HG02970 (cell line): ENCODE results near the gene CXorf66.
"Not testable (repeated sequence)": the region's sequence is repeated elsewhere in the genome, so short reads cannot be mapped to it uniquely, and the experiment has no call there.

ENCODE experiments used
- ATAC-seq: cut with Tn5 transposase; IDR thresholded peaks from one replicate; pipeline ENCODE4 v1.9.1; 2021; ENCODE audit warnings: mild to moderate bottlenecking, moderate library complexity, moderate number of reproducible peaks; ENCODE audit not compliant: unreplicated experiment, low FRiP score

The CXorf66 gene, protein sequence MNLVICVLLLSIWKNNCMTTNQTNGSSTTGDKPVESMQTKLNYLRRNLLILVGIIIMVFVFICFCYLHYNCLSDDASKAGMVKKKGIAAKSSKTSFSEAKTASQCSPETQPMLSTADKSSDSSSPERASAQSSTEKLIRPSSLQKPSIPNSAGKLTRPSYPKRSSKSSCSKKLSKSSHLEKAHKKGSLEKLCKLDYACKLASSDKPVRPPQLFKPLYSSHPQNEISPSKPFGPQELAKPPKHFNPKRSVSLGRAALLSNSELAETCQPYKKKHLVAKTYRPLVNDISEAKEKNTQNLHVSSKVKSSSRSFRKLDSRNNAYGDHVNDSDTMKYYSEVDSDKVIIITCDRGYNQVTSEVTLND

DNA sequence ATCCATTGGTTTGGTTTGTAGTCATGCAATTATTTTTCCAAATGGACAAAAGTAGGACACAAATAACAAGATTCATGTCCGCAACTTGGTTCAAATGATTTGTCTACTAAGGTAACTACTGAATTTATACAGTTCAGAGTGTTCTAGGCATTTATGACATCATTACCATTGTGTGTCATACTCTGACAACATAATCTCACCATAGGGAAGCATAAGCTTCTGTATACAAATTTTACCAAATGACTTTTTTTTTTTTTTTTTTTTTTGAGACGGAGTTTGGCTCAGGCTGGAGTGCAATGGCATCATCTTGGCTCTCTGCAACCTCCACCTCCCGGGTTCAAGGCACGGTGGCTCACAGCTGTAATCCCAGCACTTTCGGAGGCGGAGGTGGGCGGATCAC lies at the start of gene CXorf66:
Gene CXorf66, minus strand, starts transcription at position 101 of the 400 bp plus-strand sequence. Its CDS starts 25 bp downstream, at position 76.
- no peak for ATAC-seq

DNA sequence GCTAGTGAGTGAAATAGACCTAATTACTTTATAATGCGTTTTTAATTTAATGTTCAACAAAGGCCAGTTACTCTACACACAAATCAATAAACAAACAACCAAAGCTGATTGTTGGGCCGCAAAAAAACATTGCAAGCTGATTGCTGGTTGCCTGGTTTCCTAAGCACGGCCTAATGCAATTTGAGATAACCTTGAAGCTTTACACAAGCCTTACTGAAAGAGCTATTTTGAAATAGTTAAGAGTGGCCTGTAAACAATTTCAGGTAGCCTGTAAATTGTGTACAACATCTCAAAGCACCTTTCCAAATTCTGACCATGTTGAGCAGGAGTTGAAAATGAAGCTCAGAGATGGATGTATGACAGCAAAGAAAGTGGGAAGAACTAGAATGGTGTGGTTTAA lies 17.5 kb upstream of the CXorf66 start:
- no peak for ATAC-seq

DNA sequence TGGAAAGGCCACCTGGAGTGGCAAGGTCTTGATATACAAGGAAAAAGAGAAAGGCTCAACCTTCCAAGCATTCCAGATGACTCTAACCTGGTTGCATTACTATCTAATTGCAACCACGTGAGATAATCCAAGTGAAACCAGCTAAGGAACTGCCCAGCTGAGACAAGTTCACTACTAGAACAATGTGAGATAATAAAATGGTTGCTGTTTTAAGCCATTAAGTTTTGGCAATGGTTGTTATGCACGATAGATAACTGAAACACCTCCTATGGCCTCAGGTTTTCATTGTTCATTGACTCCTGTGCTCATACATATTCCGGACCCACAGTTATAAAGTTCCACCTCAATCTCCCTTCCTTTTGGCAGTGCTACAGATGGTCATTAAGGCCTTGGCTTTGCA lies 9.2 kb upstream of the CXorf66 start:
- ATAC-seq, result no peak

DNA sequence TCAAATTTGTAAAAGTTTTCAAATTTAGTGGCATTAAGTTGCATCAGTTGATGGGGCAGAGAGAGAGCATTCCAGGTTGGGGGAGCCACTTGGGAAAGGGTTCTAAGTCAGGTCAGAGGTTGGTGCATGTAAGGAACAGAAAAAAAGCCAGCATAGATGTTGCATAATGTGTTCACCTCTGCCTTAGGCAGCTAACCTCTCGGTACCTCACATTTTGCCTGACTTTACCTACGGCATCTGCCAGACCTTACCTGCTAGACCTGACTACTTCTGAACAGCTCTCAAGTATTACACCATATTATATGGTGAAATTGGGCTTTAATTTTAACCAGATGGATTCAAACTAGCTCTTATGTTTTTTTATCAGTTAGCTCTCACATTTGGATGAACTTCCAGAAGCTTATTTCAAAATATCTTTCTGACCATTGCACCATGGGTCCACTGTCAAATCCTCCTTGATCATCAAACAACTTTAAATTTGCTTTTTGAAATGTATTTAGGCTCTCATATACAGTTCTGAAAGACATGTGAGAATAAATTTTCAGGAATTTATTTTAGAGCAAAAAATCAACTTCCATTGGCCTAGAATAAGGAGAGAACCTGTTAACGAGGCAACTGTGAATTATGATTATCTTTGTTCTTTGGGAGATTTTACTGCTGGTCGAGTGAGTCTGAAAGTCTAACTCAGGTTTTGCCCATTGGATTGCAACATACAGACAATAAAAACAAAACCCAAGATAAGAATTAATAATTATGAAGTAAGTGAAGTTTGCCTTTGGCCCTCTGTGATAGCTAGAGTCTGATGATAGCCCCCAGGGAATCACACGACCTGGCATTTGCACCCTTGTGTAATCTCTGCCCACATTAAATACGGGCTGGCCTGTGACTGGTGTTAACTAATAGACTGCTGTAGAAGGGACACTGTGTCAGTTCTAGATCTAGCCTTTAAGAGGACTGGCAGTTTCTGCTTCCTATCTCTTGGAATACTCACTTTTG lies 7.6 kb upstream of the CXorf66 start:
- no peak for ATAC-seq

DNA sequence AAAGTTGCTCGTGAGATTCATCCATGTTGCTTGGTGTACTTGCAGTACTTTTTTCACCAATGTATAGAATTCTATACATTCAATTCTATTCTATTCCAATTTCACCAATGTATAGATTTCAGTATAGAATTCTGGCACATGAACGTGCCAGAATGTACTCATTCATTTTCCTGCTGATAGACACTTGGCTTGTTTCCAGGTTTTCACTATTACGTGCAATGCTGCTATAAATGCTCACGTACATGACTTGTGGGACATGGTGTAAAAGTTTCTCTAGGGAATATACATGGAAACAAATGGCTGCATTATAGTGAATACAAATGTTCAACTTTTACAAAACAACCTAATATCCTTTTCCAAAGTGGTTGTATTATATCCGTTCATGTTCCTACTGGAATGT lies 6.8 kb upstream of the CXorf66 start:
- no peak for ATAC-seq

DNA sequence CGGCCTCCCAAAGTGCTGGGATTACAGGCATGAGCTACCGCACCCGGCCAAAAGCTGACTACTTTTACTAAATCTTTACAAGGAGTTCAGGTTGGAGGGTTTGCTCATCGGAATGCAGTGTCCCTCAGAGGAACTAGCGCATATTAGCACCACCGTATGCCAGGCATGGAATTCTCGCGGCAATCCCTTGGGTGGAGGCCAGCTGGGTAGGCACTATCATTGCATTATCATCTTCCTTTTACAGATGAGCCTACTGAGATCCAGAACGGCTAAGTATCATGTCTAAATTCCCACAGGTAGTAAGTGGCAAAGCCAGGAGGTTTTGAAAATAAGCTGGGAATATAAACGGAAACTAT lies 6.1 kb upstream of the CXorf66 start:
- no peak for ATAC-seq

DNA sequence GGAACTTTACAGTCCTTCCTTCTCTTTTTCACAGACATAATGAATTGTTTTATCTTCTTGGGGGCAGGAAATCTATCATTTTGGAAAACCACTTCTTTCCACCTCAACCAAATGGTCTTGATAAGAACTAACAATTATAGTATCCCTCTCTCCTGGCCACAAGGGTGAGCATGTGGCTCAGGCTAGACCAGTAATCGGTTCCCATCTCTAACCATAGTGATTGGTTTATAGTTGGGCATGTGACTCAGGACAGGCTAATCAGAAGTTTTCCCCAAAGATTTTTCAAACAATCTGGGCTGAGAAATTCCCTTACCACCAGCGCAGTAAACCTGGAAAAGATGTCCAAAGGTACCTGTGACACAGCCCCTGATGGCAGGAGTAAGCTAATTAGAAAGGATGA lies 4.0 kb upstream of the CXorf66 start:
- no peak for ATAC-seq

DNA sequence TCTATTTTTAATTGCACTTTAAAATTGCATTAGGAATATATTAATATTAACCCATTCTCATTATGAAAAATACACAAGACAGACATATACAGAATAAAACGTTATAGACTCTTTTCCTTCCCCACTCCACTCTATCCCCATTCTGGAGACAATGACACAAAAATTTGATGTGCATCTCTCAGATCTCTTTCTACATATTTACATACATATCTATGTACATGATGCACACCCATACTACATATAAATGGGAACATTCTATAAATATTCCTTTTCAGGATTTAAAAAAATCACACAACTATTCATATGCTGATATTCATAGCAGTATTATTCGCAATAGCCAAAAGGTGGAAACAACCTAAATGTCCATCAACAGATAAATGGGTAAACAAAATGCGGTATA lies 2.4 kb upstream of the CXorf66 start:
- ATAC-seq, result no peak

DNA sequence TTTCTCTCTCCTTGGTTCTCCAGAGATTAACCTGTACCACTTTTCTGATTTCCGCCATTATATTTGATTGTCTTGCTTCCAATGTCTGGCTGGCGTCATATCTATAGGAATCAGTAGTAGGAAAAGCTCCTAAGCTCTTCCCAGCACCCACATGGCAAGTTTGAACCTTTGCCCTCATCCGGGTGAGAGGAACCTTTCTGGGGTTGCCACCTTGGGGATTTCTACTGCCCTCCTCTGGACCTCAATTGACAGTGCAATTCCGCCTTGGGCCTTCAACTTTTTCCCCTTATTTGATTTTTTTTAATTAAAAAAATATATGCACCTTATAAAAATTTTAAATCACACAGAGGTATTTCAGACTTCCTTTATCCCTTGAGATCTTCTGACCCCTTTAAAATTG lies 2.0 kb upstream of the CXorf66 start:
- ATAC-seq, result no peak

DNA sequence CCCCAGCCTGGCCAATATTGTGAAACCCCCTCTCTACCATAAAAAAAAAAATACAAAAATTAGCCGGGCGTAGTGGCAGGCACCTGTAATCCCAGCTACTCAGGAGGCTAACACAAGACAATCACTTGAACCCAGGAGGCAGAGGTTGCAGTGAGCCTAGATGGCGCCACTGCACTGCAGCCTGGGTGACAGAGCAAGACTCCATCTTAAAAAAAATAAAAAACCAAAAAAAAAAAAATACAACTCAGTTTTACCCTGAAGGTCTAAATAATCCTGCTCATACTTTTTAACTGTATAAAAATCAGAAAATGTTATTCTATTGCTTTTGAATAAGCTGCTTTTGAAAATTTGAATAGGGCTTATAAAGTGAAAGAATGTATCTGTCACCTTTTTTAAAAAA lies 838 bp upstream of the CXorf66 start:
- not testable (repeated sequence) for ATAC-seq

DNA sequence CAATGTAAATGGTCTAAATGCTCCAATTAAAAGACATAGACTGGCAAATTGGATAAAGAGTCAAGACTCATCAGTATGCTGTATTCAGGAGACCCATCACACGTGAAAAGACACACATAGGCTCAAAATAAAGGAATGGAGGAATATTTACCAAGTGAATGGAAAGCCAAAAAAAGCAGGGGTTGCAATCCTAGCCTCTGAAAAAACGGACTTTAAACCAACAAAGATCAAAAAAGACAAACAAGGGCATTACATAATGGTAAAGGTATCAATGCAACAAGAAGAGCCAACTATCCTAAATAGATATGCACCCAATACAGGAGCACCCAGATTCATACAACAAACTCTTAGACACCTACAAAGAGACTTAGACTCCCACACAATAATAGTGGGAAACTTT lies 4.2 kb downstream of the CXorf66 start:
- ATAC-seq, result not testable (repeated sequence)

DNA sequence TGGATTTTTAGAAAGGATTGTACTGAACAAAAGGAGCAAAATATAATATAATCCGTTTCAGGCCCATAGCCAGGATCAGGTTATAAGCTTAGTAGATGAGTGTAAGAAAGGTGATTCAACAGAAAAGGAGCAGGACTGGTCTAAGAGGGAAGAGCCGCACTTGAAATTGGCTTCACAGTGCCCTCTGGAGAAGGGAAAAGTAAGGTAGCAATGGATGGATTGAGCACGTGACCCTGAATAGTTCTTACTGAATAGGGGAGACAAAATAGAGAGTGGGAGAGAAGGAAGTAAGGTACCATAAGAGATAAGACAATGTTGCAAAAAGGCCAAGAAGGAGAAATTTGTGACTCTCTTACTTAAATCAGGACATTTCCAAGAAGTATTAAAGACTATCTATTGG lies 15.6 kb downstream of the CXorf66 start:
- no peak for ATAC-seq

DNA sequence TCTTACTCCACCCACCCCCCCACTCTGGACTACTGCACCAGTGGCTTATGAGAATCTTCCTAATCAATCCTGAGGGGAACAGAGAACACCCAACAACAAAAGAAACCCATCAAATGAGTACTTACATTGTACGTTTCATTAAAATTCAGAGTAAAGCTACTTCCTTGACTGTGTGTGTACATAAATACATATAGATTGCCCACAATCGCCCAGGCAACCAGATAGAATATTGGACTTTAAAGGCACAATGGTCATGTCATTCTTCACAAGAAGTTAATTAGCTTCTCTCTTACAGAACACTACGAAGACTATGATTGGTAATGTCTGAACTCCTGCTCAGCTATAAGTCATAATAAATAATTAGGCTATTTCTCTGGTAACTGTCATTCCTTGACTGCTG lies 20.2 kb downstream of the CXorf66 start:
- ATAC-seq, result no peak

DNA sequence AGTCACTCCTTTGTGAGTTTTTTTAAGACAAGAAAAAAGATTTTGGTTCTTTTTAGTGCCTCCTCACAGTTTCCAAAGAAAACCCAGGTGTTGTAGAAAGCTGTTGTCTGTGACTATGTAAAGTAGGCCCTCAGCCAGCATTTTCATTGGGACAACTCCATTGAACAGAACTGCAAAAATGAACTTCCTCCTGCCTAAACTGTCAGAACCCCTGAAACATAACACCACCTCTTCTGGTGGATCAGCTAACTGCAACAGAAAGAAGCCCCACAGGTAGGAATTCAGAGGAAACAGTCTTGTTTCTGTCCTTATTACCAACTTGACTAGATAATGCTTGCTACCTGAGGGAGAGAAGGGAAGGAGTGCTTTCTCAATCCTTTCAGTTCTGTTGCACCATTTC lies 29.1 kb downstream of the CXorf66 start:
- ATAC-seq, result no peak

DNA sequence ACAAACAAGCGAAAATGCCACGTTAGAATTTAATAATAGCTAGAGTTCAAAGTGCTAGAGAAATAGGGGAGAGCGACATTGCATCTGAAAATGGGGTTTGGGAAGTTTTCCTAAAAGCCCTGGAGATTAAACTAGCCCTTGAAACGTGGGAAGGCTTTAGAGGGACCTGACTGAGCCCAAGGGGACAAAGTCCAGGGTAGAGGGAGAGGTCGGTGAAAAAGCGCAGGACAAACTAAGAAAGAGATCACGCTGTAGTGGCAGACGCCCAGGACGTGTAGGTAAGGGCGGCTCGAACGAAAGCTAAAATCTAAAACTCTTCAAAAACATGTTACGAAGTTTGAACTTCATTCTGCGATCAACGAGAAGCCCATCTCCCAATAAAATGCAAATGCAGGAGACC lies 31.4 kb downstream of the CXorf66 start:
- ATAC-seq, result no peak

DNA sequence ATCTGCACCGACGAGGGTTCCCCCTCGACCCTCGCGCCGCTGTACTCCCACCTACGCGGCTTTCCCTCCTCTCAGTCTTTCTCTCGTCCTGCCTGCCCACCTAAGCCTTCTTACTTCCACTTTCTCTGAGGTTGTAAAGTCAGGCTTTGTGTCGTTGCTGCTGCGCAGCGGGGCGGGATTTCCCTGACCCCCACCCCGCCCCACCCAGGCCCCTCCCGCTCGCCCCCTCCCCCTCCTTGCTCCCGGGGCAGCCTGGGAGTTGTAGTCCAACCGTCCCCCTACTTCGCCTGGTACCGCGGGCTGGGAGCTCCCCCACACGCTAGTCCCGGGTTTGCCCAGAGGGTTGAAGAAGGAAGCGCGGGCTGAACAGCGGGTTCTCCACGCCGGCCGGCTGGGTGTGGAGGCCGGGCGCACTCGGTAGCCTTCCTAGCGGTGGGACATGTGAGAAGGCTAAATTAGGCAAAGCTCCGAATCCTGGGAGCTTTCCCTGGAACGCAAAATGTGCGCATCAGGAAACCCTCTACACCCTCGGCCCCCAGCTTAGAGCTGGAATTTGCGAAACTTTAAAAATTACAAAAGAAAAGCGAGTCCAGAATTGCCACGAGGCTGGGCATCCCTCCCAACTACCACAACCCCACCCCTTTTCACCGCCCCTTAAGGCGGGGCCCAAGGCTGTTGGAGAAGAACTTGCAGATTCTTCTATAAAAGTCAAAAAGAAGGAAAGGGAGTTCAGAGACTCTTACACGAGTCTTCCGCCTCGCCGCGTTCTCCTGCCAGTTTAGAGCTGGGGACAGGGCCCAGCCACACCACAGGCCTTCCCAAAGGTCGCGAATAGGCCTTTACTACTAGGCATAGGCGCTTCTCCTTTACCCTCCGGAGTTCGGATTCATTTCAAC lies 32.2 kb downstream of the CXorf66 start, which contains the start of gene ATP11C:
Gene ATP11C, minus strand, starts transcription at position 153 of the 896 bp plus-strand sequence. CDS start 1,011 bp downstream, outside the sequence.
- ATAC-seq, result peak; percentile 63

DNA sequence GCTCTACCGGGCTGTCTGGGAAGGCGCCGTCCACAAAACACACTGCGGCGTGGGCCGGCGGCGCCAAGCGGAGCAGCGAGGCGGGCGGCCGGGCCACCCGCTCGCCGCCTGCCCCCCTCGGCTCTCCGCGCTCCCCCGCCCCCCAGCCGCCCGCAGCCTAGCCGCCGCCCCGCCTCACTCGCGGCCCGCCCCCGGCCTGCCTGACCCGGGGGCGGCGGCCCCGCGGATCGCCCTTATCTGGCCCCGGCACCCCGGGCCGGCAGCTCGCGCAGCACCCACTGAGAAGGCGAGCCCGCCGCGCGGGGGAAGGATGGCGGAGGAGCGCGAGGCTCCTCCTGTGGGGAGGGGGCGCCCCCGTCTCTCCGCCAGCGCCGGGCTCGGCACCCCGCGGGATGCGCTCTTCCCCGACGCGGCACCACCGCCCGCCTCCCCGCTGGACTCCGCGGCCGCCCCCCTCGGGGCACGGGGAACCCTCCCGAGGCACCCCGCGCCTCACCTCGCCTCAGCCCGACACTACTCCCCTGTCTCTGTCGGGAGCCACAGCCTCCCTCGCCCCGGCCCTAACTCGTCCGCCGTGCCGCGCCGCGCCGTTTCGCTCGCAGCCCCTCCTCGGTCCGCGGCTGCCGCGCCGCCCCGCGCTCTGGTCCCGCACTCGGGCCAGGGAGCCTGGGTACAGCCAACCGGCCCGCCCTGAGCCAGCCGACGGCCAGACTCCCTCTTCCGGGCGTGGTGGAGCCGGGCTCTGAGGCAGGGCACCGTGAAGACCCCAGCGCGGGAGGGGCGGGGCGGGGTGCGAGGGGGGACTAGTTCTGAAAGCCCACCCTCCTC lies 33.0 kb downstream of the CXorf66 start:
- peak; percentile 42 for ATAC-seq

DNA sequence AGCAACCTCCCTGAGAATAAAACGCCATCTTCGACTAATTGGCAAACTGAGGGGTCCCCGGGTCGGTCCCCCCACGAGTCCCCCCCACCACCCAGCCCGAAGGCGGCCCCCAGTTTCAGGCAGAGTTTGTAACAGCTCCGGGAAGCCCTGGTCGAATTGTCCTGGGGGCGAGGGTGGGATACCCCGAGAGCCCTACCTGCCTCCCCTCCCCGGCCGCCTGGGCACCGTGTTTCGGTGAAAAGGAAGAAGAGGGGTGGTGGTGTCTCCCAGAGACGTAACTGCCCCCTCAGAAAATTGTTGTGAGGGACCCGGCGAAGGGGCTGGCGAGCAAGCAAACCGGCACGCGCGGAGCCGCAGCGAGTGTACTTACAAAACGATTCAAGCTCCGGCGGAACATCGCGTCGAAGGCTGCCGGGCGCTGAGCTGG lies 33.7 kb downstream of the CXorf66 start:
- ATAC-seq, result no peak

DNA sequence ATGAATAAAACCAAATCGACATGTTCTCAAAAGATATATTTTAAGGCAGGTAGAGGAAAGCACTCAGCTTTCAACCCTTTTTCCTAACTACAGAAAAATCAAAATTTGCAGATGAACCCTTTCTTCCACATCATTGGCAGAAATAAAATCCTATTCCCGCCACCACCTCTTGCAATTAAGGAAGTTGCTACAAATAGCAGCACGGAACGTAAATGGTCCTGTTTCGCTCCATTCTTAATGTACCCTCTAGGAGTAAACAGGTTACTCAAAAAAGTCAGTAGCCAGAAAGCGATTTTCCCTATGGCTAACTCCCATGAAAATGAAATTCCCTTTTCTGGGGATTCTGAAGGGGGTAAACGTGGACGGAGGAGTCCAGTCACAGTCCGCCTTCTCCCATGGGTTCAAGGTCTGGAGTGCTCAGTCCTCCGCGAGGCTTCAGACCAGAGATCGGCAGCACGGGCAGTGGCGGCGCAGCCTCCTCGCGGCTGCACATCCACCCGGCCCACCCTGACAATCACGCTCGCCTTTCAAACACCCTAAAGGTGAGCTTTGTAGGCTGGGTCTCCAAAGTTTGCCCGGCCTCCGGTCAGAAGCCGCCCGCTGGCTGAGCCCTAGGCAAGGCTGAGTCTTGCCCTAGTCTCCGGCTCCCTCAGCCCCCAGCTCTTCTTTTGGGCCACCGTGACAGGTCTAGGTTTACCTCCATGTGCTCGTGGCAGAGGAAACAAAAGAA lies 34.2 kb downstream of the CXorf66 start:
- ATAC-seq, result no peak
